ENCODE results near the gene LIAS.
"Not testable (repeated sequence)": the region's sequence is repeated elsewhere in the genome, so short reads cannot be mapped to it uniquely, and the experiment has no call there.

The LIAS gene

GRCh38 chr4:39458505-39459300, at the start of gene LIAS, which contains the start of gene RPL9:
Gene LIAS, plus strand, starts transcription at chr4:39459056. Its CDS starts 62 bp downstream, at chr4:39459118.
Gene RPL9, minus strand, starts transcription at chr4:39458922. Its CDS starts 483 bp downstream, at chr4:39458439.
- DNase-seq (ENCODE audit: low read depth in 1 of 2, low spot score in 1 of 2), result peak; percentile 78 to 85

GRCh38 chr4:39410415-39410814, 48.4 kb upstream of the LIAS start:
- DNase-seq (ENCODE audit: low read depth in 1 of 2, low spot score in 1 of 2), result no peak

GRCh38 chr4:39411561-39411960, 47.3 kb upstream of the LIAS start:
- DNase-seq (ENCODE audit: low read depth in 1 of 2, low spot score in 1 of 2), result not testable (repeated sequence)

DNA sequence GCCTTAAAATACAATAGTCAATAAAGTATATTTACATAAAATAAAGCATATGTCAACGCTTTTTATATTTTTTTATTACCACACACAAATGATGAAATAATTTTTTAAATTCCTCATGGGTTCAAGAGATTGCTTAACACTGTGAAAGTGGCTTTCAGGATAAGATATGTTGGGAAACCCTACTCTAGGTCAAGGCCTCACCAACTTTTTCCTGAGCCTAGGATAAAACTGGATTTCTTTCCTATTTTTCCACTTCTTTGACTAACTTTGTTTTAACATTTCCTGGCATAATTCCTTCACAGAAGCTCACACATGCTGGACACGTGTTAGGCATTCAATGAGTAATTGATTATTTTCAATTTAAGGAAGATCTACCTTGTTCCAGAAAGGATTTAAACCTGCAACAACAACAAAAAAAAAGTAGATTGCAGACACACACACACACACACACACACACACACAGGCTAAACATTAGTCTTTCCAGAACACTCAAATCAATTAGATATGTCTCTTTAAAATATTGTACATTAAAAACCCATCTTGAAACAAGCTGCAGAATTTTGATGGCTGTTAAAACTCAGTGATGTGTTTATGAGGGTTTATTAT, 43.1 kb upstream of the LIAS start:
- no peak for DNase-seq (ENCODE audit: low read depth in 1 of 2, low spot score in 1 of 2)

- no peak for DNase-seq (ENCODE audit: low read depth in 1 of 2, low spot score in 1 of 2)
Measured at GRCh38 chr4:39422247-39422646, 36.6 kb upstream of the LIAS start.

DNA sequence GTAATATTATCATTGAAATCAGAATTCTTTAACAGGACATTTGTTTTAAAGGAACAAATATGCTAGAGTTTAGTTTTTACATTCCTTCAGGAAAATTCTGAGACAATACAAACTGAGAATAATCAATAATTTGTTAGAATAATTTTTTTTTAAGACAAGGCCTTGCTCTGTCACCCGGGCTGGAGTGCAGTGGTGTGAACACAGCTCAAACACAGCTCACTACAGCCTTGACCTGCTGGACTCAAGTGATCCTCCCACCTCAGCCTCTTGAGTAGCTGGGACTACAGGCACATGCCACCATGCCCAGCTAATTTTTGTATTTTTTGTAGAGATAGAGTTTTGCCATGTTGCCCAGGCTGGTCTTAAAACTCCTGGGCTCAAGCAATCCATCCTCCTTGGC, 33.6 kb upstream of the LIAS start:
- DNase-seq (ENCODE audit: low read depth in 1 of 2, low spot score in 1 of 2), result not testable (repeated sequence)

DNA sequence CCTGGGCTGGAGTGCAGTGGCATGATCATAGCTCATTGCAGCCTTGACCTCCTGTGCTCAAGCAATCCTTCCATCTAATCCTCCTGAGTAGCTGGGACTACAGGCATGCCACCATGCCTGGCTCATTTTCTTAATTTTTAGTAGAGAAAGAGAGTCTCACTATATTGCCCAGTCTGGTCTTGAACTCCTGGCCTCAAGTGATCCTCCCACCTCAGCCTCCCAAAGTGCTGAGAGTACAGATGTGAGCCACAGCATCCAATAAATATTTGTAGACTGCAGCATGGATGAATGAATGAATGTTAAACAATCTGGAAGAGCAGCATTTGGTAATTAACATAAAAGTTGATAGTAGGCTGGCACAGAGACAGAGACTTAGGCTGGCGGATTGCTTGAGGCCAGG, 32.1 kb upstream of the LIAS start:
- no peak for DNase-seq (ENCODE audit: low read depth in 1 of 2, low spot score in 1 of 2)

DNA sequence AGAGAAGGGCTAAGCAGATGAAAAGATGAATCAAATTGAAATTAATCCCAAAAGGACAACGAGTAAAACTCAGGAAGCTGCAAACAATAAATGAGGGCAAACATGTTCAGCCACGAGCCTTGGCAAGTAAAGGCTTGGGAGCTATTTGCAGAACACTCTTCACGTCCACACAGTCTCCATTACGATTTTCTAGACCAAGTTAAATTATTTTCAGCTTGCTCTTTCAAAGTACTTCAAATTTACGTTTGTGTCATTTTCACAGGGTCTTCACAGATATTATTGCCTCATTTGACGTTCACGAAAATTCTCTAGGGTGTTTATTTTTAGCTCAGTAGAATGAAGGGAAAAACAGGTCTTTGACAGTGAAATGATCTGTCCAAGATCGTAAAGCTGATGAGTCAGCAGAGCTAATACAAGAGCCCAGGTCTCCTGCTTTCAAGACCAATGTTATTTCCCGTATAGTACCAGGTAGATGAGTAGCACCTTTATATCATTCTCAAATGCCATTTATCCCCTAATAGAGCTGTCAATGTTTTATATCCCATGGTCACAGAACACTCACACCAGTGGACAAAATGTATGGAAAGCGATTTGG, 31.2 kb upstream of the LIAS start:
- DNase-seq (ENCODE audit: low read depth in 1 of 2, low spot score in 1 of 2), result no peak

GRCh38 chr4:39429476-39430334, 29.2 kb upstream of the LIAS start:
- DNase-seq (ENCODE audit: low read depth in 1 of 2, low spot score in 1 of 2), result no peak

DNA sequence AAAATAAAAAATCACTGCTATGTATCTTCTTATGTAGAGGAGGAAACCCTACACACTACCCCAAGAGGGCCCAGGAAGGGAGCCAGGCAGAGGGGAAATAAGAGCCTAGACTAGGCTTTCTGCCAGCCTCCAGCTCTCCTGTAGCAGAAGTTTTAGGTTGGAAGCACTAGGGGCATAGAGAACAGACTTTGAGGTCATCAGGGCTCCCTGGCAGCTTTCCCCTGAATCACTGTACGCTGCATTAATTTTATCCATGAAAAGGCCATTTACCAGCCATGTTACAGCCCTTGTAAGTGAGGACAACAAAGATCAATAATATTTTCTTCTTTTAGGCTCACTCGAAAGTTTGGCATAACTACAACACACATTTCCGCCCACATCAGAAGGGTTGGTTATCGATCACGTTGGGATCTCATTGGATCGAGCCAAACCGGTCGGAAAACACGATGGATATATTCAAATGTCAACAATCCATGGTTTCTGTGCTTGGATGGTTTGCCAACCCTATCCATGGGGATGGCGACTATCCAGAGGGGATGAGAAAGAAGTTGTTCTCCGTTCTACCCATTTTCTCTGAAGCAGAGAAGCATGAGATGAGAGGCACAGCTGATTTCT, 24.9 kb upstream of the LIAS start:
- DNase-seq (ENCODE audit: low read depth in 1 of 2, low spot score in 1 of 2), result no peak

GRCh38 chr4:39435659-39436563, 22.9 kb upstream of the LIAS start:
- no peak for DNase-seq (ENCODE audit: low read depth in 1 of 2, low spot score in 1 of 2)

- DNase-seq (ENCODE audit: low read depth in 1 of 2, low spot score in 1 of 2), result no peak
Measured at GRCh38 chr4:39441593-39441992, 17.3 kb upstream of the LIAS start.

DNA sequence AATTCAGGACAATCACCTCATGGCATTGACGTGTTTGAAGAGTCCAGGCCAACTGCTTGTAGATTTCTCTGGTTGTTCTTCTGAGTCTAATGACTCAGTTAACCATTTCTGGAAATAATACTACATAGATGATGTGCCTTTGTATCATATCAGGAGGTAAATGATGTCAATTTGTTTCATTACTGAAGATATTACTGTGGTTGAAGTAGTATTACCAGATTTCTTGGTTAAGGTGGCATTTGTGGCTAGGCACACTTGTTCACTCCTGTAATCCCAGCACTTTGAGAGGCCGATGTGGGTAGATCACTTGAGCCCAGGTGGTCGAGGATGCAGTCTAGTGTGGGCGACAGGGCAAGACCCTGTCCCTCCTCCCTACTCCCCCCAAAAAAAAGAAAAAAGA, 15.9 kb upstream of the LIAS start:
- no peak for DNase-seq (ENCODE audit: low read depth in 1 of 2, low spot score in 1 of 2)

DNA sequence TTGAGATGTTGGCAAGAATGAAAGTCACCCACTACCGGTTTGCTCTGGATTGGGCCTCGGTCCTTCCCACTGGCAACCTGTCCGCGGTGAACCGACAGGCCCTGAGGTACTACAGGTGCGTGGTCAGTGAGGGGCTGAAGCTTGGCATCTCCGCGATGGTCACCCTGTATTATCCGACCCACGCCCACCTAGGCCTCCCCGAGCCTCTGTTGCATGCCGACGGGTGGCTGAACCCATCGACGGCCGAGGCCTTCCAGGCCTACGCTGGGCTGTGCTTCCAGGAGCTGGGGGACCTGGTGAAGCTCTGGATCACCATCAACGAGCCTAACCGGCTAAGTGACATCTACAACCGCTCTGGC, 12.4 kb upstream of the LIAS start:
- DNase-seq (ENCODE audit: low read depth in 1 of 2, low spot score in 1 of 2), result no peak

- DNase-seq (ENCODE audit: low read depth in 1 of 2, low spot score in 1 of 2), result peak in 1 of 2 donors; percentile 17
Measured at GRCh38 chr4:39446842-39447573, 11.8 kb upstream of the LIAS start.

DNA sequence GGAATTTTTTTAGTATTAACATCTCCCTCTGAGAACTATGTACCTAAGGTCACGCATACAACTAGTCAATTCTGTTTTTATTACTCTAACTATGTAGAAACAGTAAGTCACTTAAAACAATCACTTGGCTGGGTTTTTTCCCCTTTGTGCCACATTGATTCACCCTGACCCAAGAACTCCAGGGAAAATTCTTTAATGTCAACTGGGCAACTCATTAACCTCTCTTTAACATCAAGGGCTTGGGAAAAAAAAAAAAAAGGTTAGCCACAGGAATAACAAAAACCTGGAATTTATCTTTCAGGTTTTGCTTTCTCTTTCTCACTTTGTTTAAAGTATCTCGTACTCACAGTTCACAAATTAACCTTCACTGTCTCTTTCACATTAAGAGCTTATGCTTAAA, 8.2 kb upstream of the LIAS start:
- DNase-seq (ENCODE audit: low read depth in 1 of 2, low spot score in 1 of 2), result no peak

DNA sequence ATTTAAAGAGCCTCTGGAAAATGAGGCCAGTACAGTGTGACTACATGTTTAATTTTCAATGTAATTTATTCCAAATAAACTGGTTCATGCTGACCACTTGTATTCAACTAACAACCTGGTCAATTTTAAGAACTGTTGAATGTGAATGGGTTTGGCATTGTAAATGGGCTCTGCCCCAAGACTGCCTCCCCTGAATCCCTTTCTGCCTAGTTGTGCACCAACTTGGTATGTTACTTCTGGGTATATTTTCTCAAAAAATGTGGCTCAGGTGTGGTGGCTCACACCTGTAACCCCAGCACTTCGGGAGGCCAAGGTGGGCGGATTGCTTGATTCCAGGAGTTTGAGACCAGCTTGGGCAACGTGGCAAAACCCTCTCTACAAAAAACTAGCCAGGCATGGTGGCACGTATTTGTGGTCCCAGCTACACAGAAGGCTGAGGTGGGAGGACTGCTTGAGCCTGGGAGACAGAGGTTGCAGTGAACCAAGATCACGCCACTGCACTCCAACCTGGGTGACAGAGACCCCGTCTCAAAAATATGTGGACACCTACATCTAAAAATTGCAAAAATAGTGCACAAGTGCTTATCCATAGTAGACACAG, 7.3 kb upstream of the LIAS start:
- no peak for DNase-seq (ENCODE audit: low read depth in 1 of 2, low spot score in 1 of 2)

DNA sequence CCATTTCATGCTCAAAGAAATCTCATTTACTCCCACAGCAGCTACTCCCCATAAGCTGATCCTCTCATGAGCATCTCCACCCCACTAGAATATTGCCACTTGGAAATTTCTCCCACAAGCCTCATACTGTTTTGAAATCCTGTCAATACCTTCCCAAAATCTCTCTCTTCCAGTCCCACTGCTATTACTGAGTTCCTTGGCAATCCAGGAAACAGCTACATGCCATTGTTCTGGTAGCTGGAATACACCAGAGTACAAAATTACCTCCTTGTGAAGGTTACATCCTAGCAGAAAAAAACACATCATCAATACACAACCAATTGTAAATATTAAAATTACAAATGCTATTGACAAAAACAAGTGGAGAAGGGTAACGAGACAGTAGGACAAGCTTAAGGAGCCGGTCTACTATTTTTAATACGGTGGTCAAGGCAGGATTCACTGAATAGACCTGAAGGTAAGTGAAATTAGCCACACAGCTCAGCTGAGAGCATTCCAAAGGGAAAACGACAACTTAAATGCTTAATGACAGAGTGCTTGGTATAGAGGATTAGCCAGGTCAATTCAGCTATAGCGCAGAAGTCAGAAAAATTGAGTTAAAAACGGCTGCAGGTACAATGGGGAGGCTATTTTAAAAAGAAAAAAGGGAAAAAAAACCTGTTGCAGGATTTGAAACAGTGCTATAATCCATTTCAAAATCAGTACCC, 6.5 kb upstream of the LIAS start:
- no peak for DNase-seq (ENCODE audit: low read depth in 1 of 2, low spot score in 1 of 2)
